GM23338 (cell line): ENCODE data around the gene ADM2. TPM values are rescaled to one million over a fixed set of nuclear protein-coding genes. Genes with fewer than 3 reads are reported as not detected.
"Not testable (repeated sequence)": the region's sequence is repeated elsewhere in the genome, so short reads cannot be mapped to it uniquely, and the experiment has no call there.

Experiments used
- ATAC-seq: fragments of 200-7000 bp; cut with Tn5 transposase; 3 replicates; pipeline ENCODE4 v1.9.1; 2020
- DNase-seq: peaks from one replicate; pipeline ENCODE4 v3.0.0-alpha.2; 2015; ENCODE audit warnings: low spot score
- H2AFZ ChIP-seq: fragments of 200-600 bp; sonication (generic); 2 replicates; pipeline ENCODE4 v1.8.0; 2016; ENCODE audit warnings: antibody characterized with exemption, mild to moderate bottlenecking, moderate library complexity
- H3F3A ChIP-seq: fragments of 200-600 bp; sonication (generic); replicated peaks from 2 replicates; pipeline ENCODE4 v1.8.0; 2017; ENCODE audit warnings: antibody characterized with exemption, mixed run types, low read depth
- H3K27ac ChIP-seq: fragments of 200-600 bp; sonication (generic); 2 replicates; pipeline ENCODE4 v1.6.1; 2016; ENCODE audit warnings: low read depth
- H3K27me3 ChIP-seq: fragments of 200-600 bp; sonication (generic); 2 replicates; pipeline ENCODE4 v1.8.0; 2016; ENCODE audit warnings: mild to moderate bottlenecking, mixed run types, moderate library complexity; ENCODE audit not compliant: insufficient read depth
- H3K36me3 ChIP-seq: fragments of 200-600 bp; sonication (generic); 2 replicates; pipeline ENCODE4 v1.8.0; 2016; ENCODE audit warnings: mild to moderate bottlenecking; ENCODE audit not compliant: insufficient read depth
- H3K4me1 ChIP-seq: fragments of 200-600 bp; sonication (generic); 2 replicates; pipeline ENCODE4 v1.8.0; 2016; ENCODE audit warnings: mild to moderate bottlenecking, moderate library complexity; ENCODE audit not compliant: insufficient read depth
- H3K4me2 ChIP-seq: fragments of 200-600 bp; sonication (generic); 2 replicates; pipeline ENCODE4 v1.7.1; 2017; ENCODE audit warnings: mixed run types
- H3K4me3 ChIP-seq: fragments of 200-600 bp; sonication (generic); 2 replicates; pipeline ENCODE4 v1.6.1; 2016; ENCODE audit warnings: mixed run types
- H3K79me2 ChIP-seq: fragments of 200-600 bp; sonication (generic); replicated peaks from 2 replicates; pipeline ENCODE4 v1.8.0; 2017; ENCODE audit warnings: mild to moderate bottlenecking; ENCODE audit not compliant: insufficient read depth
- H3K9me2 ChIP-seq: fragments of 200-600 bp; sonication (generic); 2 replicates; pipeline ENCODE4 v1.8.0; 2017; ENCODE audit not compliant: insufficient read depth
- H4K20me1 ChIP-seq: fragments of 200-600 bp; sonication (generic); replicated peaks from 2 replicates; pipeline ENCODE4 v1.8.0; 2017; ENCODE audit warnings: mild to moderate bottlenecking; ENCODE audit not compliant: insufficient read depth
- H3K27ac Mint-ChIP-seq: 2 replicates; pipeline ENCODE4 v1.8.0; 2020; ENCODE audit warnings: inconsistent platforms, mild to moderate bottlenecking, moderate library complexity, mixed read lengths
- H3K27me3 Mint-ChIP-seq: 3 replicates; pipeline ENCODE4 v1.8.0; 2022; ENCODE audit warnings: low read depth, mild to moderate bottlenecking, moderate library complexity, mixed read lengths, inconsistent platforms; ENCODE audit not compliant: insufficient read depth, poor library complexity
- H3K36me3 Mint-ChIP-seq: 3 replicates; pipeline ENCODE4 v1.8.0; 2021; ENCODE audit warnings: low read depth, mild to moderate bottlenecking, inconsistent platforms, moderate library complexity, mixed read lengths
- H3K4me1 Mint-ChIP-seq: 3 replicates; pipeline ENCODE4 v1.8.0; 2020; ENCODE audit warnings: mild to moderate bottlenecking, inconsistent platforms, mixed read lengths
- H3K4me3 Mint-ChIP-seq: 3 replicates; pipeline ENCODE4 v1.8.0; 2021; ENCODE audit warnings: moderate library complexity, mild to moderate bottlenecking, inconsistent platforms, mixed read lengths
- H3K9me3 Mint-ChIP-seq: 3 replicates; pipeline ENCODE4 v1.8.0; 2020; ENCODE audit warnings: moderate library complexity, mild to moderate bottlenecking, inconsistent platforms, mixed read lengths
- REST ChIP-seq: IDR thresholded peaks from one replicate; pipeline ENCODE4 v1.6.1; 2018; ENCODE audit warnings: antibody characterized with exemption; ENCODE audit not compliant: unreplicated experiment
- STAT1 ChIP-seq: IDR thresholded peaks from one replicate; pipeline ENCODE4 v1.6.1; 2016; ENCODE audit warnings: antibody characterized with exemption; ENCODE audit not compliant: unreplicated experiment
- polyA plus RNA-seq: library from polyadenylated mRNA; unstranded; fragments of >200 nt; fragmentation: Nextera tagmentation; extraction: Ambion mirVana; gene quantifications from 2 replicates; pipeline ENCODE4 v1.2.1, GENCODE V29; 2016
- total RNA-seq: library from RNA; depleted of rRNA; stranded (reverse); fragments of >200 nt; shearing (Covaris generic); gene quantifications from 2 replicates; pipeline ENCODE4 v1.2.3, GENCODE V29; 2014

The ADM2 gene
- total and polyA plus RNA-seq, 2 experiments from 2014 or later, result 3.3 to 7.1 TPM

DNA sequence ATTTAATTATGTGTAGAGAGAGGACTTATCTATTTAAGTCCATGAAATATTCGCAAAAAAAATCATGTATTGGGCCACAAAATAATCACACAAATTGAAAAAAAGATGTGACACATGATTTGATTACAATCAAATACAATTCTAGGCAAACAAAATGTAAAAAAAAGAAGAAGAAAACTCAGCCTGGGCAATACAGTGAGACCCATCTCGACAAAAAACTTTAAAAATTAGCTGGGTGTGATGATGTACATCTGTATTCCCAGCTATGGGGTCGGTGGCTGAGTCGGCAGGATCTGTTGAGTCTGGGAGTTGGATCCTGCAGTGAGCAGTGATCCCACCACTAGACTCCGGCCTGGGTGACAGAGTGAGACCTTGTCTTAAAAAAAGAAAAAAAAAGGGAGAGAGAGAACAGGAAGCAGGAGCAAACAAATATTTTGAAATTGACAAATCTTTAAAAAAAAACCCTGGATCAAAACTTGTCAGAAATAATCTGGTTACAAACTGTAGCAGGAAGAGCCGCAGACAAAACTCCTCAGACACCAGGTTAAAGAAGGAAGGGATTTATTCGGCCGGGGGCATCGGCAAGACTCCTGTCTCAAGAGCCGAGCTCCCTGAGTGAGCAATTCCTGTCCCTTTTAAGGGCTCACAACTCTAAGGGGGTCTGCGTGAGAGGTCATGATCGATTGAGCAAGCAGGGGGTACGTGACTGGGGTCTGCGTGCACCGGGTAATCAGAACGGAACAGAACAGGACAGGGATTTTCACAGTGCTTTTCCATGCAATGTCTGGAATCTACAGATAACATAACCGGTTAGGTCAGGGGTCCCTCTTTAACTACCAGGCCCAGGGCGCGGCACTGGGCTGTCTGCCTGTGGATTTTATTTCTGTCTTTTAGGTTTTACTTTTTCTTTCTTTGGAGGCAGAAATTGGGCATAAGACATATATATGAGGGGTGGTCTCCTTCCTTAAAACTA, 51.8 kb downstream of the ADM2 start:
- Histone ChIP-seq H3K79me2 (no peaks in the 10 kb centered on the region), H4K20me1 (no peaks in the 10 kb centered on the region; the same call in none of the 2 replicates), H3K9me2 (no peaks in the 10 kb centered on the region), H2AFZ (no peak overlapping the region), H3K27ac (no peak overlapping the region), H3K4me2 (peak overlapping the region; percentile 87; the same call in 1 of the 2 replicates), H3K4me3 (0 out of 2 replicates have a peak overlapping the region, but pooled peaks have one; percentile 66), H3F3A (no peaks in the 10 kb centered on the region; the same call in 1 of the 2 replicates), H3K27me3 (peaks cover 67% of the 10 kb centered on the region), H3K36me3 (no peaks in the 10 kb centered on the region), H3K4me1 (0 out of 2 replicates have a peak, but pooled peaks cover 4% of the 10 kb centered on the region)
- peak overlapping the region; percentile 62 for H3K4me3 Mint-ChIP-seq
- H3K4me1 Mint-ChIP-seq, result peaks cover 4% of the 10 kb centered on the region; the same call in 1 of the 3 replicates
- no peak for DNase-seq
- no peak overlapping the region for H3K27ac Mint-ChIP-seq
- TF ChIP-seq STAT1 (no peak), REST (no peak)
- no peaks in the 10 kb centered on the region; the same call in 2 of the 3 replicates for H3K9me3 Mint-ChIP-seq
- no peak for ATAC-seq
- H3K36me3 Mint-ChIP-seq, result no peaks in the 10 kb centered on the region
- H3K27me3 Mint-ChIP-seq, result peaks cover 65% of the 10 kb centered on the region

GRCh38 chr22:50533856-50534711, 52.7 kb downstream of the ADM2 start:
- H3K36me3 Mint-ChIP-seq, ATAC-seq, H4K20me1 ChIP-seq, H3K4me1 Mint-ChIP-seq, H3K4me3 ChIP-seq, DNase-seq, H3K9me2 ChIP-seq, H2AFZ ChIP-seq, H3K79me2 ChIP-seq, H3K4me3 Mint-ChIP-seq, H3K4me1 ChIP-seq, H3K9me3 Mint-ChIP-seq, H3K27ac Mint-ChIP-seq, H3F3A ChIP-seq, H3K27ac ChIP-seq, H3K36me3 ChIP-seq, H3K4me2 ChIP-seq: not testable (repeated sequence)
- peaks cover 57% of the 10 kb centered on the region for H3K27me3 ChIP-seq
- peaks cover 55% of the 10 kb centered on the region for H3K27me3 Mint-ChIP-seq
